Progenitor cell of endocrine pancreas (in vitro differentiated cells): ENCODE measurements around the gene DUSP18. TPM values are rescaled to one million over a fixed set of nuclear protein-coding genes. Genes with fewer than 3 reads are reported as not detected.

Experiments used
- DNase-seq: peaks from one replicate; pipeline ENCODE4 v3.0.0; 2021; ENCODE audit warnings: low spot score; ENCODE audit not compliant: unreplicated experiment
- H3K27ac Mint-ChIP-seq: 2 replicates; pipeline ENCODE4 v1.8.0; 2021; ENCODE audit warnings: mild to moderate bottlenecking, moderate library complexity, mixed read lengths
- H3K27me3 Mint-ChIP-seq: 2 replicates; pipeline ENCODE4 v1.8.0; 2021; ENCODE audit warnings: mixed read lengths
- H3K36me3 Mint-ChIP-seq: 2 replicates; pipeline ENCODE4 v1.8.0; 2022; ENCODE audit warnings: mixed read lengths; ENCODE audit not compliant: insufficient read depth
- H3K4me1 Mint-ChIP-seq: 2 replicates; pipeline ENCODE4 v1.8.0; 2021; ENCODE audit warnings: low read depth, mixed read lengths
- H3K4me3 Mint-ChIP-seq: 2 replicates; pipeline ENCODE4 v1.8.0; 2021; ENCODE audit warnings: low read depth, mild to moderate bottlenecking, moderate library complexity, mixed read lengths
- H3K9me3 Mint-ChIP-seq: 2 replicates; pipeline ENCODE4 v1.8.0; 2021; ENCODE audit warnings: low read depth, mixed read lengths
- total RNA-seq: library from RNA; stranded (reverse); gene quantifications from 2 replicates; pipeline ENCODE4 v1.2.1, GENCODE V29; 2021
- TF ChIP-seq, protein P1 (sequence below): fragments of 200-600 bp; sonication (generic); IDR thresholded peaks from one replicate; pipeline ENCODE4 v1.5.0; 2021; ENCODE audit warnings: antibody characterized with exemption, mild to moderate bottlenecking; ENCODE audit not compliant: unreplicated experiment

Gene DUSP18
- total RNA-seq, 1 donor from 2014 or later: 11.6 TPM

DNA sequence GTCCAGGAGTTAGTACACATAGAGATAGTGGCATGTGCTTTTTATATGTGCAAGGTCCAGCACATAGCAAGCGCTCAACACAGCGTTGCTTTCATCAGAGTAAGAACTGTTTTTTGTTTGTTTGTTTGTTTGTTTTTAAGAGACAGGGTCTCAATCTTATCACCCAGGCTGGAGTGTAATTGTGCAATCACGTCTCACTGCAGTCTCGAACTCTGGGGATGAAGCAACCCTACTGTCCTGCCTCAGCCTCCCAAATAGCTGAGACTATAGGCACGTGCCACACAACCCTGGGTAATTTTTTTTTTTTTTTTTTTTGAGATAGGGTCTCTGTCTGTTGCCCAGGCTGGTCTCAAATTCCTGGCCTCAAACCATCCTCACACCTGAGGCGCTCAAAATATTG lies 49.9 kb downstream of the DUSP18 start:
- H3K36me3 Mint-ChIP-seq: peaks cover 10% of the 10 kb centered on the region
- H3K4me3 Mint-ChIP-seq: no peak overlapping the region
- no peaks in the 10 kb centered on the region for H3K9me3 Mint-ChIP-seq
- H3K27ac Mint-ChIP-seq: no peak overlapping the region
- H3K27me3 Mint-ChIP-seq: no peaks in the 10 kb centered on the region
- TF ChIP-seq, protein P1, sequence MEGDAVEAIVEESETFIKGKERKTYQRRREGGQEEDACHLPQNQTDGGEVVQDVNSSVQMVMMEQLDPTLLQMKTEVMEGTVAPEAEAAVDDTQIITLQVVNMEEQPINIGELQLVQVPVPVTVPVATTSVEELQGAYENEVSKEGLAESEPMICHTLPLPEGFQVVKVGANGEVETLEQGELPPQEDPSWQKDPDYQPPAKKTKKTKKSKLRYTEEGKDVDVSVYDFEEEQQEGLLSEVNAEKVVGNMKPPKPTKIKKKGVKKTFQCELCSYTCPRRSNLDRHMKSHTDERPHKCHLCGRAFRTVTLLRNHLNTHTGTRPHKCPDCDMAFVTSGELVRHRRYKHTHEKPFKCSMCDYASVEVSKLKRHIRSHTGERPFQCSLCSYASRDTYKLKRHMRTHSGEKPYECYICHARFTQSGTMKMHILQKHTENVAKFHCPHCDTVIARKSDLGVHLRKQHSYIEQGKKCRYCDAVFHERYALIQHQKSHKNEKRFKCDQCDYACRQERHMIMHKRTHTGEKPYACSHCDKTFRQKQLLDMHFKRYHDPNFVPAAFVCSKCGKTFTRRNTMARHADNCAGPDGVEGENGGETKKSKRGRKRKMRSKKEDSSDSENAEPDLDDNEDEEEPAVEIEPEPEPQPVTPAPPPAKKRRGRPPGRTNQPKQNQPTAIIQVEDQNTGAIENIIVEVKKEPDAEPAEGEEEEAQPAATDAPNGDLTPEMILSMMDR: no peak
- no peaks in the 10 kb centered on the region for H3K4me1 Mint-ChIP-seq
- no peak for DNase-seq

DNA sequence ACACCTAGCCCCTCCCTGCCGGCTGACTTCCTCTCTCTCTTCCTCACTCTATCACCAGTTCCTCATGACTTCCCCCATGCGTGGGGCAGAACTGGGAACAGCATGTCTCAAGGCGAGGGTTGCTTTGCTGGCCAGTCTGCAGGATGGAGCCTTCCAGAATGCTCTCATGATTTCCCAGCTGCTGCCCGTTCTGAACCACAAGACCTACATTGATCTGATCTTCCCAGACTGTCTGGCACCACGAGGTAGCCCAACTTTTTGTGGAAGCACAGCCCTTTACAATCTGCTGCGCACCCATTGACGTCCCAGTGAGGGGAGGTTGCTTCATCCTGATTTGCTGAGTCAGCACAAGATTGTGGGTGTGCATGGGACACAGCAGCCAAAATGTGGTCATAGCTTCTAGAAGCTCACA lies 52.1 kb downstream of the DUSP18 start:
- DNase-seq: no peak
- H3K27ac Mint-ChIP-seq: peak overlapping the region; percentile 87
- H3K9me3 Mint-ChIP-seq: no peaks in the 10 kb centered on the region

DNA sequence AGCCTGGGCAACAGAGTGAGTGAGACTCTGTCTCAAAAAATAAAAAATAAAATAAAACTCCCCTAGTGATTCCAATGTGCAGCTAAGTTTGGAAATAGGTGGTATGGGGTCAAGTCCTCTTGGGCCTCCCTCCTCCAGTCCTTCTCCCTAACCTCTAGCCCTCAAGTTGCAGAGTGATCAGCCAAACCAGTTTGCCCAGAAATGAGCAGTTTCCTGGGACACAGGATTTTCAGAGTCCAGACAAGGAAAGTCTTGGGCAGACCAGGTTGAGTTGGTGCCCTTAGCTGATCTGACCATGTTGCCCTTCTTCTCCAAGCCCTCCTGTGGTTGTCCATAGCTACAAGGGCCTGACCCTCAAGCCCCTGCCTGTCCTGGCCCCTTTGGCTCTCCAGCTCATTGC lies 52.8 kb downstream of the DUSP18 start:
- Mint-ChIP-seq H3K27me3 (no peaks in the 10 kb centered on the region), H3K9me3 (no peaks in the 10 kb centered on the region), H3K36me3 (peaks cover 9% of the 10 kb centered on the region), H3K27ac (no peak overlapping the region), H3K4me1 (no peaks in the 10 kb centered on the region), H3K4me3 (no peak overlapping the region)
- TF ChIP-seq, protein P1: no peak
- DNase-seq: no peak

More for the DNA sequence above, 52.1 kb downstream of the DUSP18 start:
- H3K27me3 Mint-ChIP-seq: no peaks in the 10 kb centered on the region
- TF ChIP-seq, protein P1: no peak
- no peak overlapping the region for H3K4me3 Mint-ChIP-seq
- H3K4me1 Mint-ChIP-seq: no peaks in the 10 kb centered on the region
- peaks cover 9% of the 10 kb centered on the region for H3K36me3 Mint-ChIP-seq

DNA sequence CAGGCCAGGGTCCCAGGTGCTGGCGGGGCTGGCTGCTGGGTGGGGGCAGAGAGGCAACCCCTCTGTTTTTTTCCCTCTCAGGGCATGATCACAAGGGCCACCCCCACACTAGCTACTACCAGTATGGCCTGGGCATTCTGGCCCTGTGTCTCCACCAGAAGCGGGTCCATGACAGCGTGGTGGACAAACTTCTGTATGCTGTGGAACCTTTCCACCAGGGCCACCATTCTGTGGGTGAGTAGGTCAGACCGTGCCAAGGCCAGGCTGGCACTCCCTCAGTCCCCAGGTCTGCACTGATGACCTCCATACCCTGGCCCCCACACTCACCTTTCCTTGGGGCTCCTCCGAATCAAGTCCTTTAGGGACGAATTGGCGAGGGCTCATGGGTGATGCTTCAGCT lies 53.4 kb downstream of the DUSP18 start:
- TF ChIP-seq, protein P1: no peak
- no peaks in the 10 kb centered on the region for H3K27me3 Mint-ChIP-seq
- H3K4me3 Mint-ChIP-seq: no peak overlapping the region
- no peaks in the 10 kb centered on the region for H3K4me1 Mint-ChIP-seq
- H3K36me3 Mint-ChIP-seq: peaks cover 9% of the 10 kb centered on the region
- DNase-seq: no peak
- no peak overlapping the region for H3K27ac Mint-ChIP-seq
- no peaks in the 10 kb centered on the region for H3K9me3 Mint-ChIP-seq

DNA sequence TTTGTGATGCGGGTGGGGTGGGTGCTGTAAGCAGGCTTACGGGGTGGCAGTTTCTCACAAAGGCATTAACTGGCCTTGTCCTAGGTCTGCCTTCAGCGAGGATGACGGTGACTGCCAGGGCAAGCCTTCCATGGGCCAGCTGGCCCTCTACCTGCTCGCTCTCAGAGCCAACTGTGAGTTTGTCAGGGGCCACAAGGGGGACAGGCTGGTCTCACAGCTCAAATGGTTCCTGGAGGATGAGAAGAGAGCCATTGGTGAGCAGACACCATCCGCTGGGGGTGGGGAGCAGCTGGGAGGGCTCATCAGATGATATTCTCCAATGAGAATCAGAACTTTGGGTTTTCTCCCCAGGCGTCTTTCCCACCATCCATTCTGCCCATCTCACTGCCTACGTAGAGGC lies 54.9 kb downstream of the DUSP18 start:
- peaks cover 9% of the 10 kb centered on the region for H3K36me3 Mint-ChIP-seq

More for the DNA sequence above, 54.9 kb downstream of the DUSP18 start:
- H3K4me3 Mint-ChIP-seq: no peak overlapping the region
- no peaks in the 10 kb centered on the region for H3K27me3 Mint-ChIP-seq
- no peak overlapping the region for H3K27ac Mint-ChIP-seq
- peaks cover 3% of the 10 kb centered on the region for H3K4me1 Mint-ChIP-seq
- DNase-seq: no peak
- TF ChIP-seq, protein P1: no peak
- H3K9me3 Mint-ChIP-seq: no peaks in the 10 kb centered on the region

Other genes starting within 250 kb of the DUSP18 start
- gene MTFP1, start 242.1 kb downstream of the DUSP18 start, total RNA-seq: 12.6 and 16.6 TPM in 2 replicates
- not detected in 2 replicates for gene SEC14L3, start 195.9 kb downstream of the DUSP18 start, total RNA-seq
- gene SEC14L4, start 162.2 kb downstream of the DUSP18 start, total RNA-seq: 0.31 and 0.46 TPM in 2 replicates
- gene SEC14L6, start 121.1 kb downstream of the DUSP18 start, total RNA-seq: 3.7 and 4.8 TPM in 2 replicates
- gene GAL3ST1, start 93.2 kb downstream of the DUSP18 start, total RNA-seq: 21.6 and 23.7 TPM in 2 replicates
- gene PES1, start 76.0 kb downstream of the DUSP18 start, total RNA-seq: 71.6 and 74.4 TPM in 2 replicates
- 22.3 and 22.9 TPM in 2 replicates for gene TCN2, start 60.7 kb downstream of the DUSP18 start, total RNA-seq
- gene SLC35E4, start 32.1 kb downstream of the DUSP18 start, total RNA-seq: 2.1 and 2.6 TPM in 2 replicates
- 8.3 and 9.5 TPM in 2 replicates for gene OSBP2, start 27.0 kb upstream of the DUSP18 start, total RNA-seq